SK-N-SH (cell line): Measurements from ENCODE around the gene RGMA. TPM values are rescaled to one million over a fixed set of nuclear protein-coding genes. Genes with fewer than 3 reads are reported as not detected.

Source experiments
- CTCF ChIA-PET: fragments of 300-600, 350-600 bp; formaldehyde crosslinking; extraction: SDS; loops from one replicate; lab custom pipeline; 2021; lab: Yijun Ruan, JAX
- POLR2A ChIA-PET: fragments of 350-600 bp; sonication (Branson Sonifier 250); formaldehyde crosslinking; extraction: SDS; loops from one replicate; lab custom pipeline; 2020; ENCODE audit warnings: antibody characterized with exemption, inconsistent platforms; lab: Yijun Ruan, JAX
- DNase-seq: peaks from one replicate; pipeline ENCODE4 v3.0.0; 2012
- H2AFZ ChIP-seq: fragments of 200-600 bp; sonication (generic); 2 replicates; pipeline ENCODE4 v1.8.1; 2016; ENCODE audit warnings: antibody characterized with exemption, mild to moderate bottlenecking, low read depth
- H3F3A ChIP-seq: fragments of 200-600 bp; sonication (generic); replicated peaks from 2 replicates; pipeline ENCODE3; 2016; ENCODE audit warnings: antibody characterized with exemption, mild to moderate bottlenecking; ENCODE audit not compliant: insufficient read depth
- H3K27ac ChIP-seq, 2 experiments: fragments of 200-500 bp in 1 of 2; fragments of 200-600 bp in 1 of 2; sonication (Bioruptor generic) in 1 of 2; sonication (generic), shearing (Covaris generic) in 1 of 2; 2 replicates each; pipeline versions ENCODE4 v1.5.1 to v1.6.1; 2014 to 2016; ENCODE audit warnings: low read depth in 2 of 2, inconsistent platforms in 1 of 2, low read length in 1 of 2, mild to moderate bottlenecking in 1 of 2, mixed read lengths in 1 of 2
- H3K27me3 ChIP-seq: fragments of 200-600 bp; sonication (generic), shearing (Covaris generic); 2 replicates; pipeline ENCODE4 v1.6.1; 2016; ENCODE audit warnings: mixed run types; ENCODE audit not compliant: insufficient read depth
- H3K36me3 ChIP-seq, 2 experiments: fragments of 200-500 bp in 1 of 2; fragments of 200-600 bp in 1 of 2; sonication (Bioruptor generic) in 1 of 2; sonication (generic) in 1 of 2; replicated peaks in 1 of 2; 2 replicates each; pipeline versions ENCODE3 to v1.5.1; 2014 to 2016; ENCODE audit warnings: low read length in 1 of 2, mild to moderate bottlenecking in 1 of 2; ENCODE audit not compliant: insufficient read depth in 2 of 2, control insufficient read depth in 1 of 2
- H3K4me1 ChIP-seq, 2 experiments: fragments of 200-500 bp in 1 of 2; fragments of 200-600 bp in 1 of 2; sonication (Bioruptor generic) in 1 of 2; sonication (generic), shearing (Covaris generic) in 1 of 2; 2 replicates each; pipeline versions ENCODE4 v1.5.1 to v1.6.1; 2014 to 2016; ENCODE audit warnings: low read depth in 1 of 2, low read length in 1 of 2, mixed run types in 1 of 2; ENCODE audit not compliant: insufficient read depth in 2 of 2, control insufficient read depth in 1 of 2
- H3K4me2 ChIP-seq: fragments of 200-600 bp; sonication (generic), shearing (Covaris generic); 2 replicates; pipeline ENCODE4 v1.6.1; 2017; ENCODE audit warnings: mixed run types
- H3K4me3 ChIP-seq, 2 experiments: fragments of 200-500 bp in 1 of 2; fragments of 200-600 bp in 1 of 2; sonication (Bioruptor generic) in 1 of 2; sonication (generic), shearing (Covaris generic) in 1 of 2; 2 replicates each; pipeline versions ENCODE4 v1.5.1 to v1.8.1; 2014 to 2016; ENCODE audit warnings: low read depth in 2 of 2, inconsistent platforms in 1 of 2, low read length in 1 of 2, mild to moderate bottlenecking in 1 of 2, mixed read lengths in 1 of 2, moderate library complexity in 1 of 2
- H3K79me2 ChIP-seq: fragments of 200-600 bp; sonication (generic); 2 replicates; pipeline ENCODE4 v1.8.1; 2017; ENCODE audit warnings: mild to moderate bottlenecking; ENCODE audit not compliant: insufficient read depth
- H3K9ac ChIP-seq: fragments of 200-600 bp; sonication (generic); 2 replicates; pipeline ENCODE4 v1.6.1; 2017; ENCODE audit warnings: mixed run types
- H3K9me2 ChIP-seq: fragments of 200-600 bp; sonication (generic); 2 replicates; pipeline ENCODE4 v1.6.1; 2017; ENCODE audit warnings: mixed run types
- H3K9me3 ChIP-seq: fragments of 200-600 bp; sonication (generic); 2 replicates; pipeline ENCODE4 v1.6.1; 2017; ENCODE audit warnings: mixed run types, mild to moderate bottlenecking, moderate library complexity
- H4K20me1 ChIP-seq: fragments of 200-600 bp; sonication (generic); 2 replicates; pipeline ENCODE4 v1.6.1; 2017; ENCODE audit warnings: mild to moderate bottlenecking, mixed run types; ENCODE audit not compliant: insufficient read depth
- ELF1 ChIP-seq: IDR thresholded peaks from 2 replicates; pipeline ENCODE4 v1.4.0; 2012
- FOXJ3 ChIP-seq: sonication (generic); formaldehyde crosslinking; IDR thresholded peaks from 2 replicates; pipeline ENCODE4 v1.5.1; 2020; ENCODE audit warnings: mild to moderate bottlenecking, missing genetic modification reagents
- FOXM1 ChIP-seq: IDR thresholded peaks from 2 replicates; pipeline ENCODE4 v1.4.0; 2012; ENCODE audit warnings: low read depth, mild to moderate bottlenecking
- GABPA ChIP-seq: IDR thresholded peaks from 2 replicates; pipeline ENCODE4 v1.4.0; 2012; ENCODE audit warnings: low read depth, mild to moderate bottlenecking
- GATA2 ChIP-seq: sonication (generic); formaldehyde crosslinking; IDR thresholded peaks from 2 replicates; pipeline ENCODE4 v1.5.0; 2020; ENCODE audit warnings: mild to moderate bottlenecking, missing genetic modification reagents
- IRF3 ChIP-seq: fragments of 150-350 bp; IDR thresholded peaks from 2 replicates; pipeline ENCODE4 v1.6.1; 2016; ENCODE audit warnings: mild to moderate bottlenecking, low read depth, low read length
- MEF2A ChIP-seq: IDR thresholded peaks from 2 replicates; pipeline ENCODE4 v1.4.0; 2012; ENCODE audit warnings: low read depth, borderline replicate concordance
- MXI1 ChIP-seq: IDR thresholded peaks from 2 replicates; pipeline ENCODE4 v1.6.1; 2012; ENCODE audit warnings: mild to moderate bottlenecking, low read depth, low read length, improper control_type of control experiment
- NRF1 ChIP-seq: IDR thresholded peaks from 2 replicates; pipeline ENCODE4 v1.6.1; 2012; ENCODE audit warnings: low read depth, mild to moderate bottlenecking, low read length
- RAD21 ChIP-seq: IDR thresholded peaks from 2 replicates; pipeline ENCODE4 v1.6.1; 2012; ENCODE audit warnings: mild to moderate bottlenecking, low read length
- REST ChIP-seq: IDR thresholded peaks from 2 replicates; pipeline ENCODE4 v1.6.1; 2012; ENCODE audit warnings: mild to moderate bottlenecking, low read depth, low read length, moderate library complexity
- RFX5 ChIP-seq: IDR thresholded peaks from 2 replicates; pipeline ENCODE4 v1.6.1; 2012; ENCODE audit warnings: mild to moderate bottlenecking, improper control_type of control experiment, low read length
- TCF12 ChIP-seq: IDR thresholded peaks from 2 replicates; pipeline ENCODE4 v1.4.0; 2012
- WGBS: methylation state at CpG from one replicate; pipeline ENCODE4 v1.1.6; 2017; ENCODE audit warnings: low lambda C conversion rate; 5-methylcytosine and 5-hydroxymethylcytosine counted together
- polyA plus RNA-seq, 3 experiments: library from polyadenylated mRNA; depleted of rRNA; stranded (reverse); fragments of >200 nt; gene quantifications; 2 replicates each; pipeline ENCODE4 v1.2.3, GENCODE V29; 2012
- TF ChIP-seq, protein P1 (sequence below): IDR thresholded peaks from 2 replicates; pipeline ENCODE4 v1.4.0; 2012; ENCODE audit warnings: low read depth

Gene RGMA
- polyA plus RNA-seq, 1 of the 3 experiments (the other 2 are of a cell fraction): 1.5 TPM

DNA sequence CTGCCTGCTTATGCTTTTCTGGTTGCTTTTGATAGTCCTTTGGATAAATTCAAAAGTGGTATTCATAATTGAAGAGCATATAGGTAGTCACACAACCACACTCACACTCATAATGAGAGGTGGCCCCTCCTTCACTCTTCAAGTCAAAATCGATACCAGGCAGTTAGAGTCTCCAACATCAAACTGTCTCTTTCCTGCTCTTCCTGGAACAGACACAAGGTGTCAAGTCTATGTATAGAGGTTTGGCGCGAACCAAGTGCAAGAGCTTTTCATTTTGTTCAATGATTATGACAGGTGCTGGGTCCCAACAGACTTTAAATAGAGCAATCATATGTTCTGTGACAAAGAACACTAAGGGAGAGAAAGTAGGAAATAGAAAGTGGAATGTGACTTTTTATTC, 29.9 kb upstream of the RGMA start:
- POLR2A ChIA-PET: no interaction called here
- H3K9me2 ChIP-seq: no peaks in the 10 kb centered on the region
- no peak overlapping the region for H3K27ac ChIP-seq
- H3K4me1 ChIP-seq: no peaks in the 10 kb centered on the region
- CTCF ChIA-PET: interaction anchor here (1.1 kb wide), 1 partner anchor 36 kb away, joined by 3 read pairs; no protein-coding TSS in a partner anchor
- H3K36me3 ChIP-seq: no peaks in the 10 kb centered on the region
- H3K4me2 ChIP-seq: no peak overlapping the region
- no peaks in the 10 kb centered on the region for H4K20me1 ChIP-seq
- H3K27me3 ChIP-seq: no peaks in the 10 kb centered on the region
- no peak overlapping the region for H2AFZ ChIP-seq
- H3K4me3 ChIP-seq: no peak overlapping the region
- no peaks in the 10 kb centered on the region for H3K9me3 ChIP-seq
- no peaks in the 10 kb centered on the region for H3F3A ChIP-seq
- no peaks in the 10 kb centered on the region for H3K79me2 ChIP-seq
- DNase-seq: no peak
- WGBS: 59% methylated on average over 3 of the region's 3 CpGs
- no peak overlapping the region for H3K9ac ChIP-seq
- TF ChIP-seq MXI1: no peak
- TF ChIP-seq FOXJ3 (CRISPR knock-in tag): no peak
- TF ChIP-seq, protein P1, sequence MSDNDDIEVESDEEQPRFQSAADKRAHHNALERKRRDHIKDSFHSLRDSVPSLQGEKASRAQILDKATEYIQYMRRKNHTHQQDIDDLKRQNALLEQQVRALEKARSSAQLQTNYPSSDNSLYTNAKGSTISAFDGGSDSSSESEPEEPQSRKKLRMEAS: no peak
- no peak for TF ChIP-seq RFX5
- no peak for TF ChIP-seq NRF1
- TF ChIP-seq RAD21: no peak
- TF ChIP-seq REST: no peak
- TF ChIP-seq ELF1: no peak
- no peak for TF ChIP-seq FOXM1
- TF ChIP-seq GABPA: no peak
- TF ChIP-seq TCF12: no peak
- TF ChIP-seq GATA2 (CRISPR knock-in tag): no peak

DNA sequence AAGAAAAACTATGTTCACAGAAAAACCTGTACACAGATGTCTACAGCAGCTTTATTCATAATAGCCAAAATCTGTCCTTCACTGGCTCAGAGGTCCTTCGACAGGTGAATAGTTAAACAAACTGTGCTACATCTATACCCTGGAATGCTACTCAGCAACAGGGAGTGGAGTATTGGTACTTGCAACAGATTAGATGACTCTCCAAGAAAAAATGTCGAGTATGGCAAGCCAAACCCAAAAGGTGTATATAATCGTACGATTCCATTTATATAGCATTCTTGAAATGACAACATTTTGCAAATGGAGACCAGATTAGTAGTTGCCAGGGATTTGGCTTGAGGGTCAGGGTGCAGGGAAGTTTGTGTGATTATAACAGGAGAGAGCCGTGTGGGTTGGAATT, 22.4 kb upstream of the RGMA start:
- TF ChIP-seq IRF3 (no peak), FOXJ3 (CRISPR knock-in tag) (no peak), RAD21 (no peak), MEF2A (no peak)
- no peaks in the 10 kb centered on the region for H3F3A ChIP-seq
- H3K36me3 ChIP-seq: no peaks in the 10 kb centered on the region
- H4K20me1 ChIP-seq: no peaks in the 10 kb centered on the region
- H3K4me3 ChIP-seq: no peak overlapping the region; a peak in 1 of 4 replicates
- H3K9me3 ChIP-seq: no peaks in the 10 kb centered on the region
- no peaks in the 10 kb centered on the region for H3K9me2 ChIP-seq
- H3K4me1 ChIP-seq: no peaks in the 10 kb centered on the region
- POLR2A ChIA-PET: no interaction called here
- no peak overlapping the region for H2AFZ ChIP-seq
- H3K4me2 ChIP-seq: no peak overlapping the region
- H3K9ac ChIP-seq: no peak overlapping the region
- CTCF ChIA-PET: no interaction called here
- H3K27ac ChIP-seq: no peak overlapping the region
- DNase-seq: no peak
- 55% methylated on average over 5 of the region's 5 CpGs for WGBS
- H3K27me3 ChIP-seq: no peaks in the 10 kb centered on the region
- H3K79me2 ChIP-seq: no peaks in the 10 kb centered on the region
